Activated CD8-positive, alpha-beta memory T cell treated with anti-CD3 and anti-CD28 coated beads for 4 hours (primary cell): ENCODE measurements around the gene STAT6.
"Not testable (repeated sequence)": the region's sequence is repeated elsewhere in the genome, so short reads cannot be mapped to it uniquely, and the experiment has no call there.

Experiments used
- DNase-seq, 2 donors: peaks; one replicate each; pipeline ENCODE4 v3.0.0-alpha.2; 2020; ENCODE audit warnings: low read depth in 2 of 2

STAT6 gene

GRCh38 chr12:57126561-57126960, 15.4 kb upstream of the STAT6 start:
- no peak for DNase-seq

GRCh38 chr12:57126061-57126460, 14.9 kb upstream of the STAT6 start:
- DNase-seq: no peak

GRCh38 chr12:57124261-57124877, 13.2 kb upstream of the STAT6 start:
- DNase-seq: peak; percentile 46 to 64

- no peak for DNase-seq
Measured at GRCh38 chr12:57123813-57124212, 12.7 kb upstream of the STAT6 start.

GRCh38 chr12:57120718-57121117, 9.6 kb upstream of the STAT6 start:
- not testable (repeated sequence) for DNase-seq

GRCh38 chr12:57119294-57120085, 8.3 kb upstream of the STAT6 start:
- no peak for DNase-seq

- no peak for DNase-seq
Measured at GRCh38 chr12:57118711-57119271, 7.6 kb upstream of the STAT6 start.

GRCh38 chr12:57116580-57117281, 5.6 kb upstream of the STAT6 start:
- no peak for DNase-seq

- DNase-seq: no peak
Measured at GRCh38 chr12:57112492-57113294, 1.5 kb upstream of the STAT6 start.

GRCh38 chr12:57110104-57111030, 795 bp downstream of the STAT6 start:
- peak; percentile 57 to 67 for DNase-seq

- no peak for DNase-seq
Measured at GRCh38 chr12:57109207-57110103, 1.7 kb downstream of the STAT6 start.

- DNase-seq: no peak
Measured at GRCh38 chr12:57107456-57108155, 3.6 kb downstream of the STAT6 start.

GRCh38 chr12:57106021-57106708, 5.0 kb downstream of the STAT6 start:
- no peak for DNase-seq

GRCh38 chr12:57105011-57105753, 6.0 kb downstream of the STAT6 start:
- no peak for DNase-seq

GRCh38 chr12:57104292-57104910, 6.8 kb downstream of the STAT6 start:
- DNase-seq: no peak

- DNase-seq: no peak
Measured at GRCh38 chr12:57103856-57104255, 7.3 kb downstream of the STAT6 start.
